A549 (cell line): ENCODE data around the gene TJP3.

Experiments used
- CEBPB ChIP-seq, 2 experiments: fragments of >200 bp in 1 of 2; sonication (Bioruptor Twin) in 1 of 2; formaldehyde crosslinking in 1 of 2; IDR thresholded peaks; 2 replicates each; pipeline ENCODE4 v1.6.1; 2012 to 2016
- CHD2 ChIP-seq: fragments of 150-350 bp; IDR thresholded peaks from 2 replicates; pipeline ENCODE4 v1.6.1; 2014; ENCODE audit warnings: low read length; ENCODE audit not compliant: partially characterized antibody
- CHD4 ChIP-seq: fragments of 200-600 bp; sonication (generic); IDR thresholded peaks from 2 replicates; pipeline ENCODE4 v1.6.1; 2016; ENCODE audit warnings: antibody characterized with exemption, mild to moderate bottlenecking, borderline replicate concordance
- CTCF ChIP-seq: fragments of >200 bp; sonication (Bioruptor Twin); formaldehyde crosslinking; IDR thresholded peaks from 3 replicates; pipeline ENCODE4 v1.5.1; 2016
- FOSB ChIP-seq: fragments of 250-450 bp; sonication (Bioruptor Pico); IDR thresholded peaks from 2 replicates; pipeline ENCODE4 v1.5.0; 2020; ENCODE audit warnings: mild to moderate bottlenecking, moderate library complexity
- HOXA7 ChIP-seq: fragments of 250-450 bp; sonication (Bioruptor Pico); IDR thresholded peaks from 2 replicates; pipeline ENCODE4 v1.5.0; 2020; ENCODE audit warnings: mild to moderate bottlenecking, moderate library complexity
- MAFK ChIP-seq: fragments of 450-650 bp; IDR thresholded peaks from 2 replicates; pipeline ENCODE4 v1.6.1; 2014; ENCODE audit not compliant: partially characterized antibody
- NFE2L2 ChIP-seq: fragments of 150-350 bp; conservative IDR thresholded peaks from 2 replicates; pipeline ENCODE4 v1.6.1; 2014; ENCODE audit warnings: low read length
- NPAS2 ChIP-seq: fragments of 250-450 bp; sonication (Bioruptor Pico); IDR thresholded peaks from 2 replicates; pipeline ENCODE4 v1.8.0; 2022; ENCODE audit warnings: mild to moderate bottlenecking, moderate library complexity, borderline replicate concordance
- RFX5 ChIP-seq: fragments of 450-650 bp; IDR thresholded peaks from 2 replicates; pipeline ENCODE4 v1.7.1; 2014; ENCODE audit warnings: antibody characterized with exemption, mild to moderate bottlenecking, moderate library complexity
- SMC3 ChIP-seq: fragments of >200 bp; sonication (Bioruptor Twin); formaldehyde crosslinking; IDR thresholded peaks from 3 replicates; pipeline ENCODE4 v1.6.1; 2018; ENCODE audit warnings: inconsistent platforms
- TP53 ChIP-seq: fragments of 250-450 bp; sonication (Bioruptor Pico); IDR thresholded peaks from 2 replicates; pipeline ENCODE4 v1.5.0; 2021; ENCODE audit warnings: mild to moderate bottlenecking, moderate library complexity
- TF ChIP-seq, protein P1 (sequence below): IDR thresholded peaks from 2 replicates; pipeline ENCODE4 v1.6.1; 2012
- TF ChIP-seq, protein P2 (sequence below): IDR thresholded peaks from 2 replicates; pipeline ENCODE4 v1.6.1; 2012

DNA sequence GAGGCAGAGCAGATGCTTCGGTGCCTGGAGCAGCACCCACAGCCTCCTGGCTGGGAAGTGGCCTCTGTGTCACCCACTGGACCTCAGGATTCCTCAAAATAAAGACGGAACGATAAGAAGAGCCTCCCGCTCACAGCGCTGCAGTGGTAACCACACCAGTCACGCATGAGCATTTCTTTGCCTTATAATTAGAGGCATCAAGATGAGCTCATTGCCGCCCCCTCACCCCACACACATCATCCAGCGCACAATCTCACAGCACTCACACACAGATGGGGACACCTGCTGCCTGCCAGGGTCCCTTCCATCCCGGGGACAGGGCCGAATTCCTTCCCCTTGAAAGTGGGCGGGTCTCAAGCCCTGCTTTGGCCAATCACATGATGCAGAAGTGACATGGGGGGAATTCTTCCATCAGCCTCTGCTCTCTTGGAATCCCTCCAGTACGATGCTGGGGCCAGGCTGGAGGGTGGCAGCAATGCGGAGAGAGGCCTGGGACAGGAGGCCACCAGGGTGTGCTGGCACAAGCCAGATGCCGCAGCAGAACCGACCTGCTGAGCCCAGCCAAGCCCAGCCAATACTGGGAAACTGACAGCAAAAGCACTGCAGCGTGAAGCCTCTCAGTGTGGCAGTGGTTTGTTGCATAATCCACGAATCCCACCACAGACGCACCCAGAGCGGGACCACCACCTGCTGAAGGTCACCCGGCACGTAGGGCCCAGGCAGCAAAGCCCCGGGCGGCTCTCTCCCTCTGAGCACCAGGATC lies 23.9 kb upstream of the TJP3 start:
- TF ChIP-seq NFE2L2 (no peak), MAFK (no peak), NPAS2 (no peak), CTCF (no peak), CEBPB (IDR thresholded peaks at IDR 0.05) (no peak), FOSB (no peak), SMC3 (no peak), RFX5 (no peak), CHD2 (no peak), TP53 (CRISPR knock-in tag) (no peak), HOXA7 (CRISPR knock-in tag) (no peak), CHD4 (no peak)
- TF ChIP-seq, protein P1, sequence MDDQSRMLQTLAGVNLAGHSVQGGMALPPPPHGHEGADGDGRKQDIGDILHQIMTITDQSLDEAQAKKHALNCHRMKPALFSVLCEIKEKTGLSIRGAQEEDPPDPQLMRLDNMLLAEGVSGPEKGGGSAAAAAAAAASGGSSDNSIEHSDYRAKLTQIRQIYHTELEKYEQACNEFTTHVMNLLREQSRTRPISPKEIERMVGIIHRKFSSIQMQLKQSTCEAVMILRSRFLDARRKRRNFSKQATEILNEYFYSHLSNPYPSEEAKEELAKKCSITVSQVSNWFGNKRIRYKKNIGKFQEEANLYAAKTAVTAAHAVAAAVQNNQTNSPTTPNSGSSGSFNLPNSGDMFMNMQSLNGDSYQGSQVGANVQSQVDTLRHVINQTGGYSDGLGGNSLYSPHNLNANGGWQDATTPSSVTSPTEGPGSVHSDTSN, result no peak
- TF ChIP-seq, protein P2, sequence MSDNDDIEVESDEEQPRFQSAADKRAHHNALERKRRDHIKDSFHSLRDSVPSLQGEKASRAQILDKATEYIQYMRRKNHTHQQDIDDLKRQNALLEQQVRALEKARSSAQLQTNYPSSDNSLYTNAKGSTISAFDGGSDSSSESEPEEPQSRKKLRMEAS, result no peak
